Non-pigmented ciliary epithelial cell (primary cell): ENCODE data around the gene NDUFS6.
"Not testable (repeated sequence)": the region's sequence is repeated elsewhere in the genome, so short reads cannot be mapped to it uniquely, and the experiment has no call there.

ENCODE experiments used
- DNase-seq: peaks from one replicate; pipeline ENCODE4 v3.0.0-alpha.2; 2010; ENCODE audit warnings: low read depth

Gene NDUFS6

DNA sequence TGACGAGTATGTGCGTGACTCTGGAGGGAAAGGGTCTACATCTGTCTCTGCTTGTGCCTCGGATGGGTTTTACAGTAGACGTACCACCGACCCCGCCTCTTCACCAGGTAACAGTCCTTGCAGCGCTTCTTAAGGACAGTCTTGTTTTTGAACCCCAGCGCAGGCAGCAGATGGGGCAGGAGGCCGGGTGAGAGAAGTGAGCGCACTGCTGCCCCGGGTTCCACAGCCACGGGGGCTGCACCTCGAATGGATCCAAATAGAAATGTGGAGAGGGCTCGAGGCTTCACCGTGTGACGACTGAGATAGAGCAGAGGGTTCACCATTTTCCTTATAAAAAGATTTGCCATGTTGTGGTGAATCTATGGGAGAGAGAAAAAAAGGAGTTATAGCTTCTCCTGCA, 2.6 kb upstream of the NDUFS6 start:
- DNase-seq, result not testable (repeated sequence)

DNA sequence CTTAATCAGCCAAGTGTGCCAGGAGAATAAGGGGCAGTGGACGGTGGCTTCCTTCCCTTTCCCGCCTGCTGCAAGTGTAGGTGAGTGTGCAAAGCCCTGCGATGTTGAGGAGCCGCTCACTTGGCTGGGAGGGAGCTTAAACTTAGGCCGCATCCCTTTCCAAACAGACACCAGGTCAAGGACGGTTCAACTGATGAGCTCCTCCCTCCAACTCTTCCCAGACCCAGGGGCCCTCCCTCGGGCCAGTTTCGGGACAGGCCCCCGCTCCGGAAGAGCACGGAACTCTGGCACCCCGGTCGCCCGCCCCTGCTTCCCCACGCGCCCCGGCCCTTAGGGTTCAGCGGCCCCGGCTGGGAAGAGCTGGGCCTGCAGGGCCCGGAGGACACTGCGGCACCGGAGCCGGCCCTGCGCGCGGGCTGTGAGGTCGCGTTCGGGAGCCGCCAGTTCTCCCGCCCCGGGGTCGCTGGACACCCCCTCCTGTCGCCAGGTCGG, 2.1 kb upstream of the NDUFS6 start:
- no peak for DNase-seq

GRCh38 chr5:1799602-1800471, 1.4 kb upstream of the NDUFS6 start, which contains the start of gene MRPL36:
TSS of gene MRPL36 (minus strand) at chr5:1799837. CDS start at chr5:1798935, 902 bp downstream.
- DNase-seq, result no peak

GRCh38 chr5:1800472-1801221, 560 bp upstream of the NDUFS6 start:
- no peak for DNase-seq

DNA sequence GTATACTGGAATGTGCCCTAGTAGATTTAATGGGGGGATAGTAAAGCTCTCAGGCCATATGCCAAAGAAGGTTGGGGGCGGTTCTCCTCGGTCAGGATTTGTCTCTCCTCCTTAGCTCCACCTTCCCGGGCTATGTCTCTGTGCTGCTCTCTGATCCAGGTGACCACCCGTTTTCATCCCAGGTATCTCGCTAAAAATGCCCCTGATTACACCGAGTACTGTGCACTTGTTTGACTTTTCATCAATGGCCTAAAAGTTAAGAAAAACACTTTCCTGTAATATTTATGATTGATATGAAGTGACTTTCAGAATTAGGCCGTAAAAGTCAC, 724 bp downstream of the NDUFS6 start:
- DNase-seq, result no peak

- DNase-seq, result no peak
Measured at GRCh38 chr5:1803192-1803591, 2.0 kb downstream of the NDUFS6 start.

DNA sequence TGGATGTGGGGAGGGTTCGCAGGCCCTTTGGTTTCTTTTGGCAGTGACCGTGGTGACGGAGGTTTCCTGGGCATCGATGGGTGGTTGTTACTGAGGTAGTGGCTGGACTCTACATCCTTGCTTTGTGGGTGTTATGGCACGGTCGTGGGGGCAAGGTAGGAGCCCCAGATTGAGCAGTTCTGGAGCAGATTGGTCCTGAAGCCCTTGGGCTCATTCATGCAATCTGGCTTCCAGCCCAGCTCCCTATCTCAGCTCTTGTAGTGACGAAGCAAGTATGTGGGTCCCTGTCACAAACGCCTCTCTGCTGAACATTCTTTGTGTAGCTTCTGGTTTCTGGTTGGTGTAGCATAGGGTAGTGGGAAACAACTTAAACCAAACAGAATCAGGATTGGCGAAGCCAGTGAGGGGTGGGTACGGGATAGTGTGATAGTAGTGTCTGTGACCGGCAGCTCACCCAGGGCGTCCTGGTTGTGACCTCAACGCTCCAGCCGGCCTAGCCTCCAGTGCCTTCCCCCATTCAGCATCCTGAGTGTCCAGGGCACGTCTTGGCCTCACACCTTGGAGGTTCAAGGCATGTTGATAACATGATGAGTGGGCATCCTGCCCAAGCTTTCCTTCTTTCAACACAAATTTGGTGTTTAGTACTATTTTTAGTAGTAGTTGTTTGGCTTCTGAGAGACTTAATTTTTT, 2.9 kb downstream of the NDUFS6 start:
- no peak for DNase-seq

DNA sequence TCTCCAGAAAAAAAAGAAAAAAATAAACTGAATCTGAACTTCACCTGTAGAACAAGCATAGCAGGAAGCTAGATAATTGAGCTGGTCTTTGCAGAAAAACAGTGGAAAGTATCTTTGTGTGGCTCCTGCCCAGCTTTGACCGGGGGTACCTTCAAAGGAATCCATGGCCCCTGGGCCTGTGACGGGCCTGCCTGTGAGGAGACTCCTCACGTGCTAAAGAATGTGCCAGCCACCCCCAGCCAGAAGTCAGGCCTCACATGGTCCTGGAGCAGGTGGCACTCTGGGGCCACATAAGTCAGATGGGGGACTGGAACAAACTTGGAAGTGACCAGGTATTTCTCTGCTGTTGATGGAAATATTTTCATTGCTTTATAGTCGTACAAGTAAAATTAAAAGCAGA, 4.1 kb downstream of the NDUFS6 start:
- DNase-seq, result no peak

DNA sequence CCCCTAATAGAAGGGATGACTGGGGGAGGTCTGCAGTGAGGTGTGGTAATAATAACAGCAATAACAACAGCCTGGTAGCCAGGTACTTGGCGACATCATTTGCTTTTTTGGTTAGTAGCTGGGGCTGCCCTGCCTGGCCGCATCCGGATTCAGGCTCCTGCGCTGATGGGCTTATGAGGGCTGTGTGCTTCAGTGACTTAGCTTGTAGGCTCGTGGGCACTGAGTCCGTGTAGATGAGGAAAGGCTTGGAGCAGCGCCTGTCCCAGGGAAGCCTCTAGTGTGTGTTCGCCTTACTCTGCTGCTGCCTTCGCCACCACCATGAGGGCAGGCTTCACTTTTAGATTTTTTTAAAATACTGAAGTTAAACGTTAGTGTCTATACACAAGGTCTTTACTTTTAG, 4.5 kb downstream of the NDUFS6 start:
- DNase-seq, result no peak

DNA sequence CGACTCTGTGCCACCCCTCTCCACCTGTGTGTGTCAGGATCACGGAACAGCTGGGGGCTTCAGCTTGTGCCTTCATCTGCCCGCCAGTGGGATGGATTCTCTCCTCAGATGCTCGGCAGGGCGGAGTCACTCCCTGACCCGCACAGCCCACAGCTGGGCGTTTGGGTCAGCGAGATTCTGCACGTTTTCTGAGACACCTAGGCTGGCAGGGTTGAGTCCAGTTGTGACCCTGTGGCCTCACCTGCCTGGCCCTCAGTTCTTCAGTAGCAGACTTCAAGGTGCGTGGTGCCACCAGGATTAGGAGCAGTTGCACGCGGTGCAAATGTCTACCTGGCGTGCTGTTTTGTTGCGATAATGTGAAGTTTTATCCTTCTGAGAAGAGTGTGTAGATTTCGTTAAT, 5.0 kb downstream of the NDUFS6 start:
- no peak for DNase-seq

DNA sequence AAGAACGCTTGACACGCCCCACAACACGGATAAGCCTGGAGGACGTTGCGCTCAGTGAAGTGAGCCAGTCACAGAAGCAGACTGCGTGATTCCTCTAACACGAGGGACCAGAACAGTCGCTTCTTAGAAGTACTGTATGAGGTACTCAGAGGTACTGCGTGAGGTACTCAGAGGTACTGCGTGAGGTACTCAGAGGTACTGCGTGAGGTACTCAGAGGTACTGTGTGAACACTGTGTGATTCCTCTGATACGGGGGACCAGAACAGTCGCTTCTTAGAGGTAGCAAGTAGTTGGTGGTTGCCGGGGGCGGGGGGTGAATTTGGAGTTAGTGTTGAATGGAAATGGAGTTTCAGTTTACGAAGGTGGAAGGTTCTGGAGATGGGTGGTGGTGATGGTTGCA, 5.8 kb downstream of the NDUFS6 start:
- DNase-seq, result no peak

- no peak for DNase-seq
Measured at GRCh38 chr5:1807451-1808185, 6.4 kb downstream of the NDUFS6 start.

GRCh38 chr5:1808439-1808838, 7.2 kb downstream of the NDUFS6 start:
- DNase-seq, result no peak

GRCh38 chr5:1809416-1810035, 8.3 kb downstream of the NDUFS6 start:
- no peak for DNase-seq

GRCh38 chr5:1810581-1811101, 9.4 kb downstream of the NDUFS6 start:
- DNase-seq, result no peak

GRCh38 chr5:1814183-1815020, 13.2 kb downstream of the NDUFS6 start:
- no peak for DNase-seq

- DNase-seq, result no peak
Measured at GRCh38 chr5:1815071-1815786, 14.0 kb downstream of the NDUFS6 start.

DNA sequence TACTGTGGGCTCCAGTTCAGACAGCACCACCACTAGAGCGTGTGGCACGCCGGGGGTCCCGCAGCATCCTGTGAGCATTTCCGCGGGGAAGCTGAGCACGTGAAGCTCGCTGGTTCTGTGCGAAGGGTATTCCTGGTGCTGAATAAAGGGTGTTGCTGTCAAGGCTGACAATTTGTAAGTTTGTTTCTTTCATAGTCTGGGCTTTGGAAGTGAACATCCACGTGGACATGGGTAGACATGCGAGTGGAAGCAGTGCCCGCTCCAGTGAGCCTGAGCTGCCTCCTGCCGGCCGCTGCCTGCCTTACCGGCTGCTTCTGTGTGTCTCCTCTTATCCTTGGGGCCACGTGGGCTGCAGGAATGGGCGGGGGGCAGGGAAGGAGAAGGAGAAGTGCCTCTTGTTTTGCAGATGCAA, 14.7 kb downstream of the NDUFS6 start:
- DNase-seq, result no peak

DNA sequence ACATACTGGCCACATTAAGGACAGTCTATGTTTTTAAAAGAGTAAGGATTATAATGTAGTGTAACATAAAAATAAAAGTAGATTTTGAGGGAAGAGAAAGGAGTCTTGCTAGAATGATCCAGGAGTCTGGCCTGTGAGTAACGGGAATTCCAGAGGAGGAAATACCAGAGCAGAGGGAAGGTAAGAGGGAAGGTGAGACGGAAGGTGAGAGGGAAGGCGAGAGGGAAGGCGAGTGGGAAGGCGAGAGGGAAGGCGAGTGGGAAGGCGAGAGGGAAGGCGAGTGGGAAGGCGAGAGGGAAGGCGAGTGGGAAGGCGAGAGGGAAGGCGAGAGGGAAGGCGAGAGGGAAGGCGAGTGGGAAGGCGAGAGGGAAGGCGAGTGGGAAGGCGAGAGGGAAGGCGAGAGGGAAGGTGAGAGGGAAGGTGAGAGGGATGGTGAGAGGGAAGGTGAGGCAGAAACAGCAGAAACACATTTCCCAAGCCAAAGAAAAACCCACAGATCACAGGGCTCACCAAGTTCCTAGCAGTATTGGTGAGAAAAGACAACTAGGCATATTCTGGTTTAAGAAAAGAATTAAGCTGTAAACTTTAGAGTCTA, 15.4 kb downstream of the NDUFS6 start:
- DNase-seq, result not testable (repeated sequence)
